ENCODE measurements around the gene PICALM. TPM values are rescaled to one million over a fixed set of nuclear protein-coding genes. Genes with fewer than 3 reads are reported as not detected.

Gene PICALM
- total and polyA plus RNA-seq, 2 of the 8 experiments (the other 6 are each of a cell fraction or from before 2014, with no cell fraction given): 69.4 to 71.3 TPM

DNA sequence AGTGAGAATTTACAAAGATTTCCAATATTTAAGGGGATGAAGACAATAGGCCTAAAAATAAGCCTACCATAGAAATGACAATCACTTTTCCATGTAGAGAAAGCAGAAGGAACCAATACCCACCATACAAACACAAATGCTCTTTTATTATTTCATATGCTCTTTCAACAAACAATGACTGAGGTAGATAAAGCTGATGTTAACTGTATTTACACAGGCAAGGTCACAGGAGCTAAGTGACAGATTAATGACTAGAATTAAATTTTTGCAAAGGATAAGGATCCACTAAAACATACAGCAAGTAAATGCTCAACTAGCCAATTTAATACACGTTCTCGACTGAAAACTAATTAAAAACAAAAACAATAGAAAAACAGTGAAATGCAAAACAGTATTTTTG is 34.2 kb downstream of the PICALM start (continued):
- TF ChIP-seq SIN3A (conservative IDR thresholded peaks at IDR 0.05 in 1 of 2, IDR thresholded peaks at IDR 0.05 in 1 of 2; ENCODE audit: low read depth in 1 of 2, low read length in 2 of 2): no peak
- no peak for TF ChIP-seq CBX5 (IDR thresholded peaks at IDR 0.05; ENCODE audit: low read depth, low read length)
- no peak for TF ChIP-seq POLR2AphosphoS5 (IDR thresholded peaks at IDR 0.05; ENCODE audit: low read depth, low read length)
- no peak for TF ChIP-seq ASH2L (IDR thresholded peaks at IDR 0.05; ENCODE audit: low read length)
- no peak for TF ChIP-seq JUN (IDR thresholded peaks at IDR 0.05; ENCODE audit: low read depth, low read length)
- TF ChIP-seq EZH2 (IDR thresholded peaks at IDR 0.05; ENCODE audit: low read depth, low read length, severe bottlenecking): no peak
- no peak for TF ChIP-seq YY1 (IDR thresholded peaks at IDR 0.05; ENCODE audit: low read depth, low read length)

Measured in H1 (cell line).